PC-3 (cell line): ENCODE measurements around the gene CELF2.

Source experiments
- CTCF ChIP-seq: fragments of 300-600 bp; sonication (generic); conservative IDR thresholded peaks from 2 replicates; pipeline ENCODE4 v1.5.1; 2017; ENCODE audit warnings: antibody characterized with exemption, low read depth, mild to moderate bottlenecking, low read length
- EZH2 ChIP-seq: fragments of 300-600 bp; sonication (generic); IDR thresholded peaks from one replicate; pipeline ENCODE4 v1.6.1; 2017; ENCODE audit warnings: antibody characterized with exemption, mild to moderate bottlenecking, low read length; ENCODE audit not compliant: unreplicated experiment

GRCh38 chr10:11175823-11176243, 158.2 kb downstream of the CELF2 start:
- TF ChIP-seq EZH2 (no peak), CTCF (no peak)
